ENCODE results near the gene ARF4.
A peak's percentile ranks its signal among the peaks of the same experiment; 100 is the strongest.
"Not testable (repeated sequence)": the region's sequence is repeated elsewhere in the genome, so short reads cannot be mapped to it uniquely, and the experiment has no call there.

ARF4 gene

GRCh38 chr3:57597127-57597923, at the start of gene ARF4:
ARF4 (minus strand) TSS chr3:57597344; CDS start chr3:57597140, 204 bp downstream.
- peak; percentile 99 for DNase-seq

GRCh38 chr3:57646723-57647122, 49.6 kb upstream of the ARF4 start:
- DNase-seq, result peak; percentile 34

DNA sequence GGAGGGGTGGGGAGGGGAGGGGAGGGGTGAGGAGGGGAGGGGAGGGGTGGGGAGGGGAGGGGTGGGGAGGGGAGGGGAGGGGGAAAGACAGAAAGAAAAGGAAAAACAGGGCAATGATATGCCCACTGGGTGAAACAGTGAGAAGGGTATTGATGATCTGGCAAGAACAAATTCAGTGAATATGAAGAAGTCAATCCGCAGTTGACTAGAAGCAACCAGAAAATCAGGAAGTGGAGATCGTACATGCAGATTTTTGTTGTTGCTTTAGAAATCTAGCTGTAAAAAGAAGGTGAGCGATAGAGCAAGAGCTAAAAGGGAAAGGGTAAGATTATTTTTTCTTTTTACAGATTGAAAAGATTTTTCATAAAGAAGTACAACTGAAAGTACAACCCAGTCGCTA, 47.6 kb upstream of the ARF4 start:
- no peak for DNase-seq

- DNase-seq, result no peak
These were observed 40.2 kb upstream of the ARF4 start for GRCh38 chr3:57637391-57637790.

- not testable (repeated sequence) for DNase-seq
These were observed 37.1 kb upstream of the ARF4 start for GRCh38 chr3:57634259-57634658.

GRCh38 chr3:57627976-57628375, 30.8 kb upstream of the ARF4 start:
- DNase-seq, result no peak

- no peak for DNase-seq
These were observed 27.7 kb upstream of the ARF4 start for GRCh38 chr3:57624801-57625200.

GRCh38 chr3:57622362-57622761, 25.2 kb upstream of the ARF4 start:
- DNase-seq, result no peak

DNA sequence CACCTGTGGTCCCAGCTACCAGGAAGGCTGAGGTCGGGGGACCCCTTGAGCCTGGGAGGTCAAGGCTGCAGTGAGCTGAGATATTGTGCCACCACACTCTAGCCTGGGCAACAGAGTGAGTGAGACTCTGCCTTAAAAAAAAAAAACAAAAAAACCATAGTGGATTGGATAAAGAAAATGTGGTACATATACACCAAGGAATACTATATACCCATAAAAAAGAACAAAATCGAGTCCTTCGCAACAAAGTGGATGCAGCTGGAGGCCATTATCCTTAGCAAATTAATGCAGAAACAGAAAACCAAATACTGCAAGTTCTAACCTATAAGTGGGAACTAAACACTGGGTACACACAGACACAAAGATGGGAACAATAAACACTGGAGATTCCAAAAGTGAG, 20.6 kb upstream of the ARF4 start:
- no peak for DNase-seq

DNA sequence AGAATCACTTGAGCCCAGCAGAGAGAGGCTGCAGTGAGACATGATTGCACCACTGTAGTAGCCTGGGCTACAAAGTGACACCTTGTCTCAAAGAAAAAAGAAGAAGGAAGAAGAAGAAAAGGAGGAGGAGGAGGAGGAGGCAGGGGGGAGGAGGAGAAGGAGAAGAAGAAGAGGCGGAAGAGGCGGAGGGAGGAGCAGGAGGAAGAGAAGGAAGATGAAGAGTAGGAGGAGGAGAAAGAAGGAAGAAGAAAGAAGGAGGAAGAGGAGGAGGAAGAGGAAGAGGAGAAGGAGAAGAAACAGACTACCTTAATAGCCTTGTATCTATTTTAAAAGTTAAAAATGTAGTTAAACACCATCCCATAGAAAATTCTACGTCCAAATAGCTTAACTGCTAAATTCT, 19.1 kb upstream of the ARF4 start:
- no peak for DNase-seq

- not testable (repeated sequence) for DNase-seq
These were observed 14.7 kb upstream of the ARF4 start for GRCh38 chr3:57611870-57612269.

GRCh38 chr3:57605683-57606082, 8.5 kb upstream of the ARF4 start:
- no peak for DNase-seq

GRCh38 chr3:57604971-57605370, 7.8 kb upstream of the ARF4 start:
- DNase-seq, result no peak

DNA sequence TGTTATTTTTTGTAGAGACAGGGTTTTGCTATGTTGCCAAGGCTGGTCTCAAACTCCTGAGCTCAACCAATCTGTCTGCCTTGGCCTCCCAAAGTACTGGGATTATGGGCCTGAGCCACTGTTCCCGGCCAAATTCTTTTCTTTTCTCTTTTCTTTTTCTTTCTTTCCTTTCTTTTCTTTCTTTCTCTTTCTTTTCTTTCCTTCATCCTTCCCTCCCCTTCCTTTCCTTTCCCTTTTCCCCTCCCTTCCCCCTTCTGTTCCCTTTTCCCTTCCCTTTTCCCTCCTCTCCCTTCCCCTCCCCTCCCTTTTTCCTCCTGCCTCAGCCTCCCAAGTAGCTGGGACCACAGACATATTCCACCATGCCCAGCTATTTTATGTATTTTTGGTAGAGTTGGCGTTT, 3.1 kb upstream of the ARF4 start:
- DNase-seq, result no peak

- DNase-seq, result no peak
These were observed 1.7 kb upstream of the ARF4 start for GRCh38 chr3:57598765-57599360.

GRCh38 chr3:57596495-57597126, 533 bp downstream of the ARF4 start:
- DNase-seq, result peak; percentile 89

DNA sequence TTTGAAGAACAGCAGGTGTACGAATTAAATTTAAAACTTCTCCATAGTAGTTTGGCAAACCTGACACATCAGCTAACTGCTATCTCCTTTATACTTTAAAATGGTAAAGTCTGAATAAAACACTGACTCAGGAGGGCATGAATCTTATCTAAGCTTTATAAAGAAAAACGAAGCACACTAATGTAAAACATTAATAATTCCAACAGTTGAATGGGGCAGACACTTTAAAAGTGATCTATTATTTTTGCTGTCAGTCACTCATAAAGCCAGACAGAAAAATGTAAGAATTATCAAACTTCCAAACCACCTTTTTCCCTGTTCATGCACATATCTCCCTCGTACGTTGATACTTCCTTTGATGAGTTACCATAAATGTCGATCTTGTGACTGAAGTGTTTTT, 2.6 kb downstream of the ARF4 start:
- DNase-seq, result no peak

GRCh38 chr3:57594144-57594543, 3.0 kb downstream of the ARF4 start:
- DNase-seq, result no peak

- DNase-seq, result no peak
These were observed 4.8 kb downstream of the ARF4 start for GRCh38 chr3:57592306-57592705.

- no peak for DNase-seq
These were observed 9.2 kb downstream of the ARF4 start for GRCh38 chr3:57587905-57588304.

DNA sequence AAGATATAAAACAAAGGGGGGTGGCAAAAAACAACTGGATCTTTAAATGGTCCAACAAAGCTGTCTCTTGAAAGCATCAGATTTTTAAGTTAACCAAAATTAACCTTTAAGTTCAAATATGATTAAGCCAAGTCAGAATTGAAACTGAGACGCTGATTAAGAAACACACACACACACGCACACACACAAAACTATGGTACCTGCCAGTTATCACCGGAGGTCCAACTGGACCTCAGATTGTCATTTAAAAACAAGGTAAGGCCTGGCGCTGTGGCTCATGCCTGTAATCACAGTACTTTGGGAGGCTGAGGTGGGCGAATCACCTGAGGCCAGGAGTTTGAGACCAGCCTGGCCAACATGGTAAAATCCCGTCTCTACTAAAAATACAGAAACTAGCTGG, 10.4 kb downstream of the ARF4 start:
- no peak for DNase-seq

- no peak for DNase-seq
These were observed 13.6 kb downstream of the ARF4 start for GRCh38 chr3:57583544-57583943.

- DNase-seq, result no peak
These were observed 14.5 kb downstream of the ARF4 start for GRCh38 chr3:57582474-57583168.

- DNase-seq, result no peak
These were observed 19.3 kb downstream of the ARF4 start for GRCh38 chr3:57577801-57578200.
